C4-2B (cell line): Measurements from ENCODE around the gene PPARG.

Experiments
- ZFX ChIP-seq: fragments of 450-650 bp; IDR thresholded peaks from 2 replicates; pipeline ENCODE4 v1.6.1; 2017
- TF ChIP-seq, protein P1 (sequence below): fragments of 450-650 bp; conservative IDR thresholded peaks from 2 replicates; pipeline ENCODE4 v1.5.1; 2017; ENCODE audit warnings: mild to moderate bottlenecking

DNA sequence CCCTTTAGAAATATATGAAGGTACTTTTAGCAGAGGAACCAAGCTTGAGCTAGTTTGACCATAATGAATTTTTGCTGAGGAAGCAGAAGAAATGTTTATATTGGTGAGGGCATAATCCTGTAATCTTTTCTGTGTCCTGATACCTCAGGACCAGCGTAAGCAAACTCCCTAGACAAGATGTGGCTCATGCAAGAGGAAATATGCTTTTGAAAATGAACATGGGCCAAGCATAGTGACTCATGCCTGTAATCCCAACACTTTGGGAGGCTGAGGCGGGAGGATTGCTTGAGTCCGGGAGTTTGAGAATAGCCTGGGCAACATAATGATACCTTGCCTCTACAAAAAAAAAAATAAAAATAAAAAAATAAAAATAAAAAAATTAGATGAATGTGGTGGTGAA, 78.5 kb downstream of the PPARG start:
- TF ChIP-seq, protein P1, sequence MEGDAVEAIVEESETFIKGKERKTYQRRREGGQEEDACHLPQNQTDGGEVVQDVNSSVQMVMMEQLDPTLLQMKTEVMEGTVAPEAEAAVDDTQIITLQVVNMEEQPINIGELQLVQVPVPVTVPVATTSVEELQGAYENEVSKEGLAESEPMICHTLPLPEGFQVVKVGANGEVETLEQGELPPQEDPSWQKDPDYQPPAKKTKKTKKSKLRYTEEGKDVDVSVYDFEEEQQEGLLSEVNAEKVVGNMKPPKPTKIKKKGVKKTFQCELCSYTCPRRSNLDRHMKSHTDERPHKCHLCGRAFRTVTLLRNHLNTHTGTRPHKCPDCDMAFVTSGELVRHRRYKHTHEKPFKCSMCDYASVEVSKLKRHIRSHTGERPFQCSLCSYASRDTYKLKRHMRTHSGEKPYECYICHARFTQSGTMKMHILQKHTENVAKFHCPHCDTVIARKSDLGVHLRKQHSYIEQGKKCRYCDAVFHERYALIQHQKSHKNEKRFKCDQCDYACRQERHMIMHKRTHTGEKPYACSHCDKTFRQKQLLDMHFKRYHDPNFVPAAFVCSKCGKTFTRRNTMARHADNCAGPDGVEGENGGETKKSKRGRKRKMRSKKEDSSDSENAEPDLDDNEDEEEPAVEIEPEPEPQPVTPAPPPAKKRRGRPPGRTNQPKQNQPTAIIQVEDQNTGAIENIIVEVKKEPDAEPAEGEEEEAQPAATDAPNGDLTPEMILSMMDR = no peak
- TF ChIP-seq ZFX = no peak
